C4-2B (cell line): Measurements from ENCODE around the gene WASF2.

Experiments used
- ZFX ChIP-seq: fragments of 450-650 bp; IDR thresholded peaks from 2 replicates; pipeline ENCODE4 v1.6.1; 2017
- TF ChIP-seq, protein P1 (sequence below): fragments of 450-650 bp; conservative IDR thresholded peaks from 2 replicates; pipeline ENCODE4 v1.5.1; 2017; ENCODE audit warnings: mild to moderate bottlenecking

GRCh38 chr1:27505420-27505680 lies 15.4 kb upstream of the WASF2 start:
- TF ChIP-seq, protein P1, sequence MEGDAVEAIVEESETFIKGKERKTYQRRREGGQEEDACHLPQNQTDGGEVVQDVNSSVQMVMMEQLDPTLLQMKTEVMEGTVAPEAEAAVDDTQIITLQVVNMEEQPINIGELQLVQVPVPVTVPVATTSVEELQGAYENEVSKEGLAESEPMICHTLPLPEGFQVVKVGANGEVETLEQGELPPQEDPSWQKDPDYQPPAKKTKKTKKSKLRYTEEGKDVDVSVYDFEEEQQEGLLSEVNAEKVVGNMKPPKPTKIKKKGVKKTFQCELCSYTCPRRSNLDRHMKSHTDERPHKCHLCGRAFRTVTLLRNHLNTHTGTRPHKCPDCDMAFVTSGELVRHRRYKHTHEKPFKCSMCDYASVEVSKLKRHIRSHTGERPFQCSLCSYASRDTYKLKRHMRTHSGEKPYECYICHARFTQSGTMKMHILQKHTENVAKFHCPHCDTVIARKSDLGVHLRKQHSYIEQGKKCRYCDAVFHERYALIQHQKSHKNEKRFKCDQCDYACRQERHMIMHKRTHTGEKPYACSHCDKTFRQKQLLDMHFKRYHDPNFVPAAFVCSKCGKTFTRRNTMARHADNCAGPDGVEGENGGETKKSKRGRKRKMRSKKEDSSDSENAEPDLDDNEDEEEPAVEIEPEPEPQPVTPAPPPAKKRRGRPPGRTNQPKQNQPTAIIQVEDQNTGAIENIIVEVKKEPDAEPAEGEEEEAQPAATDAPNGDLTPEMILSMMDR, result no peak
- no peak for TF ChIP-seq ZFX
